Measurements from ENCODE around the gene GNB5. TPM values are rescaled to one million over a fixed set of nuclear protein-coding genes. Genes with fewer than 3 reads are reported as not detected.

The GNB5 gene
- total RNA-seq, 1 donor, result 58.3 TPM

DNA sequence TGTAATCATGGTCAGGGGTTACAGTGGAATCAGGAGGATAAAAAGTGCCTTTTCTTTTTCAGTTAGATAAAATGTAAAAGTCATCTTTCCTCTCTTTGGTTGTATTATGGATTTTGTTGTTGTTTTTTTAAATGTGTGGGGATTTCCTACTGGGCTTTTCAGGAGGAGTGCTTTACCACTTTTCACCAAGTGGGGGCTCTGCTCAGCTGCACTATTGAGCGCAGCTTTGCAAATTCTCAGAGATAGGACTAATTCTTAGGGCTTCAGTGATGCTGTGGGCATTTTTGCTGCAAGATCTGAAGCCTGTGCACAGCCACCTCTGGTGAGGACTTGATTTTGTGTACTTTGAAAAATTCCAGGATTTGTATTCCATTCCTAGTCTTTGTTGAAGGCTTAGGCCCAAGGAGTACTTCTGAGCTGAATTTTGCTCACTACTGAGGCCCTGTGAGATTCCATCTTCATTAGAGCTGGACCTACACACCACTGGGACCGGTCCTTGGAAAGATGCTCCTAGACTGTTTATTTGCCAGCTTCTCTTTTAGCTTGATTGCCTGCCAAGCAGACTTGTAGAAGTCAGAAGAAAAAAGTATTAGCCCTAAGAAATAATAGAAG lies 7.5 kb downstream of the GNB5 start:
- DNase-seq (ENCODE audit: low read depth), result peak; percentile 40
- TF ChIP-seq, protein P1, sequence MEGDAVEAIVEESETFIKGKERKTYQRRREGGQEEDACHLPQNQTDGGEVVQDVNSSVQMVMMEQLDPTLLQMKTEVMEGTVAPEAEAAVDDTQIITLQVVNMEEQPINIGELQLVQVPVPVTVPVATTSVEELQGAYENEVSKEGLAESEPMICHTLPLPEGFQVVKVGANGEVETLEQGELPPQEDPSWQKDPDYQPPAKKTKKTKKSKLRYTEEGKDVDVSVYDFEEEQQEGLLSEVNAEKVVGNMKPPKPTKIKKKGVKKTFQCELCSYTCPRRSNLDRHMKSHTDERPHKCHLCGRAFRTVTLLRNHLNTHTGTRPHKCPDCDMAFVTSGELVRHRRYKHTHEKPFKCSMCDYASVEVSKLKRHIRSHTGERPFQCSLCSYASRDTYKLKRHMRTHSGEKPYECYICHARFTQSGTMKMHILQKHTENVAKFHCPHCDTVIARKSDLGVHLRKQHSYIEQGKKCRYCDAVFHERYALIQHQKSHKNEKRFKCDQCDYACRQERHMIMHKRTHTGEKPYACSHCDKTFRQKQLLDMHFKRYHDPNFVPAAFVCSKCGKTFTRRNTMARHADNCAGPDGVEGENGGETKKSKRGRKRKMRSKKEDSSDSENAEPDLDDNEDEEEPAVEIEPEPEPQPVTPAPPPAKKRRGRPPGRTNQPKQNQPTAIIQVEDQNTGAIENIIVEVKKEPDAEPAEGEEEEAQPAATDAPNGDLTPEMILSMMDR (IDR thresholded peaks at IDR 0.05; ENCODE audit: insufficient read depth, low read depth, low read length), result peak; percentile 76
- no peak overlapping the region for H3K4me3 ChIP-seq (ENCODE audit: low read depth, low read length)

DNA sequence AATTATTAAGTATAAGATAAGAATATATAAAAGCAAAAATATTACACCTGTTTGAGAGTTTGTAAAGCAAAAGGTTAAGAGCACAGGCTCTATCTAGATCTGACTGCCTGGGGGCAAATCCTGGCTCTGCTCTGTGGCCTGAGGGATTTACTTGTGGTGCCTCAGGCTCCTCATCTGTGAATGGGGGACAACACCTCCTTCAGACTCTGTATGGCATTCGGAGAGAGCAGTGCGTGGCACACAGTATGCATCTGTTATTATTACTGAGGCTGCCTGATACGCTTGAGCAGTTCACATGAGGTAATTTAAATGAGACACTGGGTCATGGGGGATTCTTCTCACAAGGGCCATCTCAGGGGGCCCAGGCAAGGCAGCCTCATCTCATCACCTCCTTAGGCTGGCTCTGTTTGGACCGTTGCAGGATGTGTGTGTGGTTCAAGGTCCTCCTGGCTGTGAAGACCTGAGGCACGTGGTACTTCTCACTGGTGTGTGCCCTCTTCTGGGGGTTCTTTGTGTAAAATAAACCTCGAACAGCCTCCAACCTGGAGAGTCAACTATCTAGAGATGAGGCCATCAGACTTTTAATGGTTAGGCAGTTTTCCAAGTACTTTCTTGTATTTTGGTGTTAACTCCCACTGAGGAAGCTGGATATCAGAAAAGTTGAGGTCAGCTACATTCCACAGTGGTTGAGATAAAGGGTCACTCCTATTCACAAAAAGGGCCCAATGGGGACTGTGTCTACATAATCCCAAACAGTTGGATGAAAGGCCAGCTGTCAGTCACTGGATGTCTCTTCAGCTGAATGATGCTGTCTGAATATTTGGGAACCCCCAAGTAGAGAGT lies 9.0 kb downstream of the GNB5 start:
- TF ChIP-seq, protein P1 (IDR thresholded peaks at IDR 0.05; ENCODE audit: insufficient read depth, low read depth, low read length), result no peak
- no peak for DNase-seq (ENCODE audit: low read depth)
- no peak overlapping the region for H3K4me3 ChIP-seq (ENCODE audit: low read depth, low read length)

DNA sequence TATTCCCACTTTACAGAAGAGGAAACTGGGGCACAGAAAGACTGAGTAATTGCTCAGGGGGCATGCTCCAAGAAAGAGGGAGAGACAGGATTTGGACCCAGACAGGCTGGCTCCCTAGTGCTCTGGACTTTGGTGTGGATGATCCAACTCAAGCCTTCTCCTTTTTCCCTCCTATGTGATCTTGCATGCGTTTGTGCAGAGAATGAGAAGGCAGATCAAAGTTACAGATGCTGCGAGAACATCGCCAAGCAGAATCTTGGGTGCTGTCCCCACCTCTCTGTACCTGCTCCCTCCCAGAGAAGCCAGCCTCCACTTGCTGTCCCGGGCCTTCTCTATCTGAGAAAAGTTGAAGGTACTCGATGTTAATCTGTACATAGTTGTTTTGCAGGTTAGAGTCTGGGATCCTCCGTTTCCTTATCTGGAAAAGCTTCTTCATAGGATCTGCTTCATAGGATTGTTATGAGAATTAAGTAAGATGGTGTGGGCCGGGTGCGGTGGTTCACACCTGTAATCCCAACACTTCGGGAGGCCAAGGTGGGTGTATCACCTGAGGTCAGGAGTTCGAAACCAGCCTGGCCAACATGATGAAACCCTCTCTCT lies 10.2 kb downstream of the GNB5 start:
- peak overlapping the region; percentile 83 for H3K4me3 ChIP-seq (ENCODE audit: low read depth, low read length)
- no peak for DNase-seq (ENCODE audit: low read depth)
- TF ChIP-seq, protein P1 (IDR thresholded peaks at IDR 0.05; ENCODE audit: insufficient read depth, low read depth, low read length), result no peak

DNA sequence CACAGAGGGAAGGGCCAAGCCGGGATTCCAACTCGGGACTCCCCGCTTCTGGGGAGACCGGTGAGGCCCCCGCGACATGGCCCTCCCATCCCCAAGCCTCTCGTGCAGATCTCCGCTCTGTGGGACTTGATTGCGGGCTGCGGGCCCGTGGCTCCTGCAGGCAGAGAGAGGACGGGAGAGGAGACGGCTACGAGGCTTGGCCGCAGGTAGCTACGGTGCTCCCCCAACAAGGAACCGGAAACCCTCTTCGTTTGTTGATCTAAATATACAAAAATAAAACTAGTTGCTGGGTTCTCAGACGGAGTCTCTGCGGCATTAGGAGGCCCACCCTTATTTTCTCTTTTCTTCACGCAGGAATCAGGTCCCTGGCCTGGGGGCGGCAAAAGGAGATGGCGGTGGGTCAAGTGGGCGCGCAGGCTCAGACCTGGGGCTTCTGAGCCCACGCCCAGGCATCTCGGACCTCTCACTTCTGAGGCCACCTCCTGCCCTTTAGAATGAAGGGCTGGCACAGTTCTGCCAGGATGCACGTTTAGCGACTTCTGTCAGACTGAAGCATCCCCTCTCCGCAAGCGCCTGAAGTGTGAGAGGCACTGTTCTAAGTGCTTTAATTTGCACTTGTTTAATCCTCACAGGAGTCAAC lies 10.9 kb downstream of the GNB5 start:
- H3K4me3 ChIP-seq (ENCODE audit: low read depth, low read length), result peak overlapping the region; percentile 83
- TF ChIP-seq, protein P1 (IDR thresholded peaks at IDR 0.05; ENCODE audit: insufficient read depth, low read depth, low read length), result no peak
- no peak for DNase-seq (ENCODE audit: low read depth)

DNA sequence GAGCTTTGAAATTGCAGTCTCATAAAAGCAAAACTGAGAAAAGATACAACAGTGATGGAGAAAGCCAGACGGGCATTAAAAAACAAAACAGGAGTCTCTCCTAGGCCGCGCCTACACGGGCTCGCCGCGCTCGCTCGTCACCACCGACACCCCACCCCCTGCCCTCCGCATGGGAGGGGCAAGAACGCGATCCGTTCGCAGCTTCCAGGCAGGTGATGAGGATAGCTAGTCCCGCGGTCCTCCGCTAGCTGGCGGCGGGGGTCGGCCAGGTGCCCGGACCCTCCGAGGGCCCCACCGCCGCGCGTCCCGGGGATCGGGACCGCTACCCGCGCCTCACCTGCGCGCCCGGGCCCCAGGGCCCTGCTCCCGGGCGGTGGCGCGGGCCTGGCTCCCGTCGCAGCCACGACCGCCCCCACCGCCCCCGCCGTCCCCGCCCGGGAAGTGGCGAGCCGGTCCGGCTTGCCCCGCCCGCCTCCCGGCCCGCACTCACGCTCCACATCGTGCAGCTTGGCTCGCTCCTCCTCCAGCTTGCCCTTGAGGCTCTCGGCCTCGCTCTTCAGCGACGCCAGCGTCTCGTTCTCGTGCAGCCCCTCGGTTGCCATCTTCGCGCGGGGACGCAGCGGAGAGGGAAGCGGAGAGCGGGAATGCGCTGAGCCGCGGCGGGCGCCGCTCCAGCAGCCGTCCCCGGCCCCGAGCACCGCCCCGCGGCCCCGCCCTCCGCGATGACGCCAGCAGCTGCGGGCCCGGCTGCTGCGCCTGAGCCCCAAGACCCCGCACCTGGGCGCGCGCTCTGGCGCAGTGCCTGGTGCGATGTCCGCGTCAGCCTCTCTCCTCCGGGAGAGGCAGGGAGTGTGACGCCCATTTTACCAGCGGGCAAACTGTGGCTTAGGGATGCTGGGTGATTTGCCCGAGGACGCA lies 11.7 kb downstream of the GNB5 start:
- H3K4me3 ChIP-seq (ENCODE audit: low read depth, low read length), result peak overlapping the region; percentile 83
- TF ChIP-seq, protein P1 (IDR thresholded peaks at IDR 0.05; ENCODE audit: insufficient read depth, low read depth, low read length), result no peak
- DNase-seq (ENCODE audit: low read depth), result peak; percentile 81

DNA sequence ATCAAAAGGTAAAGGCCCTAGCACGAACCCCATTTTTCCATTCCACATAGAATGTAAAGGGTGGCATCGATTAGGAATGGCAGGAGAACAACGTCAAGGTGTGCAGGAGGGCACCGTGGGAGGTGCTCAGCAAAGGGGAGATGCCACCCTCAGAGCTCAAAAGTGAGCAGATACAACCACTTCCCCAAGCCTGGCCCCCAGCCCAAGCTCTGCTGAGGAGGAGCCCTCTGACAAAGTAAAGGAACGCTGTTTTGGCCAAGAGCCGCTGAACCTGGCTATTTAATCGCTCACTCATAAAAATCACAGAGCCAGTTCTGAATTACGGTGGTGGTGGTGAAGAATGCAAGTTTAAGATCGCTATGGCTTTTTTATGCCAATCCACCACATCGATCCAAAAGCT lies 12.4 kb downstream of the GNB5 start:
- H3K4me3 ChIP-seq (ENCODE audit: low read depth, low read length), result peak overlapping the region; percentile 83
- TF ChIP-seq, protein P1 (IDR thresholded peaks at IDR 0.05; ENCODE audit: insufficient read depth, low read depth, low read length), result no peak
- DNase-seq (ENCODE audit: low read depth), result no peak
